ENCODE results near the gene MAPK14. TPM values are rescaled to one million over a fixed set of nuclear protein-coding genes. Genes with fewer than 3 reads are reported as not detected.

The MAPK14 gene
- polyA plus RNA-seq, 2 of the 4 experiments (the other 2 are of a cell fraction) = 19.4 to 36.7 TPM

DNA sequence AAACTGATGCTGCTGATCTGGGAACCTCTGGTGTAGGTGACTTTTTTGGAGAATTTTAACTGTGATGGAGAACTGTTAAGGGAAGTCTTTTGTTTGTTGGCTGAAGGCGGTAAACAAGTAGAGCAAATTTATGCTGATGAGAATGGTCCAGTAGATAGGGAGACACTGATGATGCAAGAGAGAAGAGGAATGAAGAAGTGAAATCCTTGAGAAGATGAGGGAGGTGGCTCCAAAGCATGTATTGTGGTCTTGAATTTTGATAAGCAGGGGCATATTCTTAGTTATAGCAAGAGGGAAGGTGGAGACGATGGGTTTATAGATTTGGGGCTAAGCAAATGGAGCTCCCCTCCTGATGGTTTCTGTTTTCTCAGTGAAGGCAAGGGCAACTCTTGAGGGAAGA lies 22.0 kb downstream of the MAPK14 start:
- ChIA-PET CTCF (interaction anchor here (2.3 kb wide), 1 partner anchor 22 kb away, joined by 6 read pairs; the partner anchor contains the start of gene MAPK14), POLR2A (no interaction called here)
- ATAC-seq = no peak
- FAIRE-seq = no peak
- no peak overlapping the region for H3K4me3 ChIP-seq
- no peak overlapping the region for H3K27ac ChIP-seq
- WGBS (ENCODE audit: missing lambda C conversion rate) = 93% methylated on average over 2 of the region's 2 CpGs
- no peaks in the 10 kb centered on the region for H3K9me3 ChIP-seq
- no peaks in the 10 kb centered on the region for H3K4me1 ChIP-seq
- H3K4me2 ChIP-seq = no peak overlapping the region
- DNase-seq (ENCODE audit: low read depth in 1 of 2, low spot score in 1 of 2) = no peak
- TF ChIP-seq HDAC2 (IDR thresholded peaks at IDR 0.05) = no peak
- TF ChIP-seq, protein P1, sequence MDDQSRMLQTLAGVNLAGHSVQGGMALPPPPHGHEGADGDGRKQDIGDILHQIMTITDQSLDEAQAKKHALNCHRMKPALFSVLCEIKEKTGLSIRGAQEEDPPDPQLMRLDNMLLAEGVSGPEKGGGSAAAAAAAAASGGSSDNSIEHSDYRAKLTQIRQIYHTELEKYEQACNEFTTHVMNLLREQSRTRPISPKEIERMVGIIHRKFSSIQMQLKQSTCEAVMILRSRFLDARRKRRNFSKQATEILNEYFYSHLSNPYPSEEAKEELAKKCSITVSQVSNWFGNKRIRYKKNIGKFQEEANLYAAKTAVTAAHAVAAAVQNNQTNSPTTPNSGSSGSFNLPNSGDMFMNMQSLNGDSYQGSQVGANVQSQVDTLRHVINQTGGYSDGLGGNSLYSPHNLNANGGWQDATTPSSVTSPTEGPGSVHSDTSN (IDR thresholded peaks at IDR 0.05) = no peak
- TF ChIP-seq EHMT2 (IDR thresholded peaks at IDR 0.05; ENCODE audit: low read depth) = no peak
- no peak for TF ChIP-seq KDM1A (IDR thresholded peaks at IDR 0.05; ENCODE audit: low read depth)
- TF ChIP-seq CBX2 (IDR thresholded peaks at IDR 0.05; ENCODE audit: borderline replicate concordance, low read depth) = no peak
- TF ChIP-seq RCOR1 (IDR thresholded peaks at IDR 0.05; ENCODE audit: low read depth, low read length) = no peak
- no peak for TF ChIP-seq JUN (IDR thresholded peaks at IDR 0.05)
- no peak for TF ChIP-seq ZFP36 (IDR thresholded peaks at IDR 0.05; ENCODE audit: borderline replicate concordance, partially characterized antibody)
- TF ChIP-seq GATA3 (IDR thresholded peaks at IDR 0.05; ENCODE audit: borderline replicate concordance) = no peak
- no peak for TF ChIP-seq SMC3 (IDR thresholded peaks at IDR 0.05)
- no peak for TF ChIP-seq CBX8 (IDR thresholded peaks at IDR 0.05)
- no peak for TF ChIP-seq TP53 (CRISPR knock-in tag; IDR thresholded peaks at IDR 0.05)
- no peak for TF ChIP-seq HOXB5 (CRISPR knock-in tag; IDR thresholded peaks at IDR 0.05)
- no peak for TF ChIP-seq RFX5 (IDR thresholded peaks at IDR 0.05)
- TF ChIP-seq CHD4 (IDR thresholded peaks at IDR 0.05; ENCODE audit: borderline replicate concordance) = no peak

DNA sequence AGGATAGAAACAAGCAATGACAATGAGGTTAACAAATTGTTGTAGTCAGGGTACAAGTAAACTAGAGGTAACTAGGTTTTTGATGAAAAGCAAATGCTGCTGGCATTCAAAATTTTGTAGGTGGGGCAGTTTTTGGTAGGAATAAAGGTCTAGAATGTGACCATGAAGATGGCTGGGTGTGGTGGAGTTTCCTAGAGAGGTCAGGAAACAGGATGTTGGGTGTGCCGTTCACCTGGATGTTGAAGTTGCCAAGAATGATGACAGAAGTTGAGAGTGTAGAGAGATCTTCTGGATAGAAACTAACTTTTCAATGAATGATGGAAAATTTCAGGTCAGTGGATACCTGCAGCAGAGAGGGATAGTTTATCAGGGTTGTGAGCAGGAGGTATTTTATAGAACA lies 22.7 kb downstream of the MAPK14 start:
- POLR2A ChIA-PET = no interaction called here
- no peaks in the 10 kb centered on the region for H3K4me1 ChIP-seq
- no peak for DNase-seq (ENCODE audit: low read depth in 1 of 2, low spot score in 1 of 2)
- no peak for TF ChIP-seq POLR2AphosphoS2 (conservative IDR thresholded peaks at IDR 0.05; ENCODE audit: low read length)
- TF ChIP-seq, protein P2, sequence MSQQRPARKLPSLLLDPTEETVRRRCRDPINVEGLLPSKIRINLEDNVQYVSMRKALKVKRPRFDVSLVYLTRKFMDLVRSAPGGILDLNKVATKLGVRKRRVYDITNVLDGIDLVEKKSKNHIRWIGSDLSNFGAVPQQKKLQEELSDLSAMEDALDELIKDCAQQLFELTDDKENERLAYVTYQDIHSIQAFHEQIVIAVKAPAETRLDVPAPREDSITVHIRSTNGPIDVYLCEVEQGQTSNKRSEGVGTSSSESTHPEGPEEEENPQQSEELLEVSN (IDR thresholded peaks at IDR 0.05; ENCODE audit: borderline replicate concordance, low read depth) = no peak
- TF ChIP-seq CHD4 (IDR thresholded peaks at IDR 0.05; ENCODE audit: borderline replicate concordance) = no peak
- TF ChIP-seq SMC3 (IDR thresholded peaks at IDR 0.05) = no peak
- no peak for TF ChIP-seq RARB (CRISPR knock-in tag; IDR thresholded peaks at IDR 0.05)
- no peak for TF ChIP-seq ZNF302 (CRISPR knock-in tag; IDR thresholded peaks at IDR 0.05)
- TF ChIP-seq CHD2 (IDR thresholded peaks at IDR 0.05; ENCODE audit: low read length, partially characterized antibody) = no peak
- TF ChIP-seq RCOR1 (IDR thresholded peaks at IDR 0.05; ENCODE audit: low read depth, low read length) = no peak
- no peak for TF ChIP-seq NFE2L2 (conservative IDR thresholded peaks at IDR 0.05; ENCODE audit: low read length)
- no peak for TF ChIP-seq RFX5 (IDR thresholded peaks at IDR 0.05)
- no peak for TF ChIP-seq ZSCAN20 (CRISPR knock-in tag; IDR thresholded peaks at IDR 0.05)
- TF ChIP-seq HDAC2 (IDR thresholded peaks at IDR 0.05) = no peak
- TF ChIP-seq CEBPB (IDR thresholded peaks at IDR 0.05) = no peak
- TF ChIP-seq HOXB5 (CRISPR knock-in tag; IDR thresholded peaks at IDR 0.05) = no peak
- TF ChIP-seq, protein P3, sequence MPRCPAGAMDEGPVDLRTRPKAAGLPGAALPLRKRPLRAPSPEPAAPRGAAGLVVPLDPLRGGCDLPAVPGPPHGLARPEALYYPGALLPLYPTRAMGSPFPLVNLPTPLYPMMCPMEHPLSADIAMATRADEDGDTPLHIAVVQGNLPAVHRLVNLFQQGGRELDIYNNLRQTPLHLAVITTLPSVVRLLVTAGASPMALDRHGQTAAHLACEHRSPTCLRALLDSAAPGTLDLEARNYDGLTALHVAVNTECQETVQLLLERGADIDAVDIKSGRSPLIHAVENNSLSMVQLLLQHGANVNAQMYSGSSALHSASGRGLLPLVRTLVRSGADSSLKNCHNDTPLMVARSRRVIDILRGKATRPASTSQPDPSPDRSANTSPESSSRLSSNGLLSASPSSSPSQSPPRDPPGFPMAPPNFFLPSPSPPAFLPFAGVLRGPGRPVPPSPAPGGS (IDR thresholded peaks at IDR 0.05) = no peak
- TF ChIP-seq, protein P4, sequence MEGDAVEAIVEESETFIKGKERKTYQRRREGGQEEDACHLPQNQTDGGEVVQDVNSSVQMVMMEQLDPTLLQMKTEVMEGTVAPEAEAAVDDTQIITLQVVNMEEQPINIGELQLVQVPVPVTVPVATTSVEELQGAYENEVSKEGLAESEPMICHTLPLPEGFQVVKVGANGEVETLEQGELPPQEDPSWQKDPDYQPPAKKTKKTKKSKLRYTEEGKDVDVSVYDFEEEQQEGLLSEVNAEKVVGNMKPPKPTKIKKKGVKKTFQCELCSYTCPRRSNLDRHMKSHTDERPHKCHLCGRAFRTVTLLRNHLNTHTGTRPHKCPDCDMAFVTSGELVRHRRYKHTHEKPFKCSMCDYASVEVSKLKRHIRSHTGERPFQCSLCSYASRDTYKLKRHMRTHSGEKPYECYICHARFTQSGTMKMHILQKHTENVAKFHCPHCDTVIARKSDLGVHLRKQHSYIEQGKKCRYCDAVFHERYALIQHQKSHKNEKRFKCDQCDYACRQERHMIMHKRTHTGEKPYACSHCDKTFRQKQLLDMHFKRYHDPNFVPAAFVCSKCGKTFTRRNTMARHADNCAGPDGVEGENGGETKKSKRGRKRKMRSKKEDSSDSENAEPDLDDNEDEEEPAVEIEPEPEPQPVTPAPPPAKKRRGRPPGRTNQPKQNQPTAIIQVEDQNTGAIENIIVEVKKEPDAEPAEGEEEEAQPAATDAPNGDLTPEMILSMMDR (IDR thresholded peaks at IDR 0.05) = no peak
- no peak for TF ChIP-seq EHMT2 (IDR thresholded peaks at IDR 0.05; ENCODE audit: low read depth)
- no peak for TF ChIP-seq FOSL2 (IDR thresholded peaks at IDR 0.05)
- no peak for TF ChIP-seq FOSL2 (CRISPR knock-in tag; IDR thresholded peaks at IDR 0.05)
- TF ChIP-seq, protein P5, sequence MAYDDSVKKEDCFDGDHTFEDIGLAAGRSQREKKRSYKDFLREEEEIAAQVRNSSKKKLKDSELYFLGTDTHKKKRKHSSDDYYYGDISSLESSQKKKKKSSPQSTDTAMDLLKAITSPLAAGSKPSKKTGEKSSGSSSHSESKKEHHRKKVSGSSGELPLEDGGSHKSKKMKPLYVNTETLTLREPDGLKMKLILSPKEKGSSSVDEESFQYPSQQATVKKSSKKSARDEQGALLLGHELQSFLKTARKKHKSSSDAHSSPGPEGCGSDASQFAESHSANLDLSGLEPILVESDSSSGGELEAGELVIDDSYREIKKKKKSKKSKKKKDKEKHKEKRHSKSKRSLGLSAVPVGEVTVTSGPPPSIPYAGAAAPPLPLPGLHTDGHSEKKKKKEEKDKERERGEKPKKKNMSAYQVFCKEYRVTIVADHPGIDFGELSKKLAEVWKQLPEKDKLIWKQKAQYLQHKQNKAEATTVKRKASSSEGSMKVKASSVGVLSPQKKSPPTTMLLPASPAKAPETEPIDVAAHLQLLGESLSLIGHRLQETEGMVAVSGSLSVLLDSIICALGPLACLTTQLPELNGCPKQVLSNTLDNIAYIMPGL (CRISPR knock-in tag; IDR thresholded peaks at IDR 0.05; ENCODE audit: borderline replicate concordance) = no peak
- H3K4me3 ChIP-seq = no peak overlapping the region
- CTCF ChIA-PET = interaction anchor here (2.3 kb wide), 1 partner anchor 23 kb away, joined by 6 read pairs; the partner anchor contains the start of gene MAPK14
- WGBS (ENCODE audit: missing lambda C conversion rate) = 77% methylated on average over 1 of the region's 1 CpG
- no peak overlapping the region for H3K27ac ChIP-seq
- no peaks in the 10 kb centered on the region for H3K9me3 ChIP-seq
- no peak overlapping the region for H3K4me2 ChIP-seq
- no peak for ATAC-seq
- FAIRE-seq = no peak
